MM.1S (cell line): Measurements from ENCODE around the gene BOC.

Experiments
- EZH2 ChIP-seq: fragments of 300-600 bp; sonication (generic); optimal IDR thresholded peaks from 2 replicates; pipeline ENCODE3; 2017; ENCODE audit warnings: low read depth, mild to moderate bottlenecking, antibody characterized with exemption, low read length, mixed read lengths
- TF ChIP-seq, protein P1 (sequence below): fragments of 300-600 bp; sonication (generic); IDR thresholded peaks from 2 replicates; pipeline ENCODE4 v1.5.1; 2016; ENCODE audit warnings: antibody characterized with exemption, low read length, mixed read lengths

DNA sequence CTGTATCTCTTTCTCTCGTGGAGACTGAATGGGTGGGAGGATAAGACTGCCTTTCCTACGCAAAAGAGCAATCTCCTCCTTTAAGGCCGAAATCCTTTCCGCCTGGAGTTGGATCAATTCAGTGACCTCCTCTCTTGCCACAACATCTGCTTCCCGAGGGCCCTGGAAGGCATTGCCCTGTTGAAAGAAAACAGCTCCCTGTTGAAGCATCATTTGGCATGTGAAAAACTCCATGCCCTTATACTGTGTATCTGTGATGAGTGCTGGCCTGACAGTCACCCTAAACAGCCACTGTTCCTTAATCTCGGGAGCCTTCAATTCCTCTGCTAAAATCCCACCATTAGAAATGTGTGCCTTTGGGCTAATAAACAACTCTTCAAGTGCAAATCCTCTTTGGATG is 80.2 kb downstream of the BOC start:
- TF ChIP-seq, protein P1, sequence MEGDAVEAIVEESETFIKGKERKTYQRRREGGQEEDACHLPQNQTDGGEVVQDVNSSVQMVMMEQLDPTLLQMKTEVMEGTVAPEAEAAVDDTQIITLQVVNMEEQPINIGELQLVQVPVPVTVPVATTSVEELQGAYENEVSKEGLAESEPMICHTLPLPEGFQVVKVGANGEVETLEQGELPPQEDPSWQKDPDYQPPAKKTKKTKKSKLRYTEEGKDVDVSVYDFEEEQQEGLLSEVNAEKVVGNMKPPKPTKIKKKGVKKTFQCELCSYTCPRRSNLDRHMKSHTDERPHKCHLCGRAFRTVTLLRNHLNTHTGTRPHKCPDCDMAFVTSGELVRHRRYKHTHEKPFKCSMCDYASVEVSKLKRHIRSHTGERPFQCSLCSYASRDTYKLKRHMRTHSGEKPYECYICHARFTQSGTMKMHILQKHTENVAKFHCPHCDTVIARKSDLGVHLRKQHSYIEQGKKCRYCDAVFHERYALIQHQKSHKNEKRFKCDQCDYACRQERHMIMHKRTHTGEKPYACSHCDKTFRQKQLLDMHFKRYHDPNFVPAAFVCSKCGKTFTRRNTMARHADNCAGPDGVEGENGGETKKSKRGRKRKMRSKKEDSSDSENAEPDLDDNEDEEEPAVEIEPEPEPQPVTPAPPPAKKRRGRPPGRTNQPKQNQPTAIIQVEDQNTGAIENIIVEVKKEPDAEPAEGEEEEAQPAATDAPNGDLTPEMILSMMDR, result no peak
- TF ChIP-seq EZH2, result no peak
